Kidney glomerular epithelial cell (primary cell): ENCODE data around the gene DRICH1.
"Not testable (repeated sequence)": the region's sequence is repeated elsewhere in the genome, so short reads cannot be mapped to it uniquely, and the experiment has no call there.

Source experiments
- DNase-seq: peaks from one replicate; lab custom pipeline; 2025; lab: John Stamatoyannopoulos, UW

Gene DRICH1

DNA sequence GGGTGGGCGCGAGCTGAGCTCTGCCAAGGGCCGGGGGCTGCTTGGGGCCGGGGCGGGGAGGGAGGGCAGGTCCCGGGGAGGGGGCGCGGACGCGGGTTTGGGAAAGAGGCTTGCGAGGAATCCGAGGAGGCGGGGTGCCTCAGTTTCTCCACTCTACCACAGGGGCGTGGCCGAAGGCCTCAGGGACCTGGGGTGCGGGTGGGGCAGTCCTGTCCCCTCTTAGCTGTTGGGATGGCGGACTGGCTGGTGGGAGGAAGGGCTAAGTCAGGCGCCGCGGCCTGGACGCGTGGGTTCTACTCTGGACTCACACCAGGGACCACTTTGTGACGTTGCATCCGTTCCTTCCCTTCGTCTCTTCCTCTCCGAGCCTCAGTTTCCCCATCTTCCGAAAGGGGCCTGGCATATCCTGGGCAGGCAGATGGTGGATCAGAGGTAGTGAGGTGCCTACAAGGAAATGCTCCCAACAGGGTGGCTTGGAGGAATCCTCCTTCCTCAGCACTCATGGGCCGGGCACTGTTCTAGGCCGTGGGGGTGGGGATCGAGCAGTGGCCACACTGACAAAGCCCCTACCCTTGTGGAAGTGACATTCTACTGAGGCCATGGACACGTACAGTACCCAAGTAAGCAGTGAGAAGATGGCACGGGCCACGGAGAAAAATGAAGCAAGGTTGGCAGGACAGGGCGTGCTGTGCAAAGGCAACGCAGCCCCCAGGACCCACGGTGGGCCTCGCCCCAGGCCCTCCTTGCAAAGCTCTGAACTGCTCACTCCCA lies 65.2 kb downstream of the DRICH1 start:
- DNase-seq: no peak

DNA sequence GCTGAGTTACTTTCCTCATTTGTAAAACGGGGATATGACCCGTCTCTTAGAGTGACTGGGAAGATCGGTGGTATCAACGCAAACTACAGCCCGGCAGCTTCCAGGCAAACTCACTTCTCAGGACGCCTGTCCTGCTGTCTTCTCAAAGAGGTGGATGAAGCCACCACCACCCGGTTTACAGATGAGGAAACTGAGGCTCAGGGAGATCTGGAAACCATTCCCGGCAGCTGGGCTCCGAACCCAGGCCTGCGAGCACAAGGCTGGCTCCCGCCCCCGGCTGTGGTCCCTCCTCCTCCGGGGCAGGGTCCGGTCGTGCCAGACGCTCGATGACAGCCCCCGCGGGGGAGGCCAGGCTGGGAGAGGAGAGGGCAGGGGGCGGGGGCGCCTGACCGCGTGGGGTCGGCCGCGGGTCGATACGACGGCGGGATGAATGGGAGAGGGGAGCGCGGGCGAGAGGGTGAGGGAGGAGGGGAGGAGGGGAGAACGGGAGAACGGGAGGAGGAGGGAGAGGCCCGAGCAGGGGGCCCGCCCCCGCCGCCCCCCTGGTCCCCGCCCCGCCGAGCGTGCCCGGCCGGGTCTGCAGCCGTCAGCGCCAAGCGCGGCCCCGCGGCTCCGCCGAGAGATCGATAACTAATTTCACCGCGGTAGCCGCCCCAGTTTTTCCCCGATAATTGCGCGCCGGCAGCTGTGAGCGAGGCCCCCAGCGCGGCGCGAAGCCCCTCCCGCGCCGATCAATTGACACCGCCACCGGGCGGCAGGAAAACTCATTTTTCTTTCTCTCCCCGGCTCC lies 66.0 kb downstream of the DRICH1 start:
- DNase-seq: no peak

GRCh38 chr22:23565305-23565914 lies 66.7 kb downstream of the DRICH1 start:
- no peak for DNase-seq

DNA sequence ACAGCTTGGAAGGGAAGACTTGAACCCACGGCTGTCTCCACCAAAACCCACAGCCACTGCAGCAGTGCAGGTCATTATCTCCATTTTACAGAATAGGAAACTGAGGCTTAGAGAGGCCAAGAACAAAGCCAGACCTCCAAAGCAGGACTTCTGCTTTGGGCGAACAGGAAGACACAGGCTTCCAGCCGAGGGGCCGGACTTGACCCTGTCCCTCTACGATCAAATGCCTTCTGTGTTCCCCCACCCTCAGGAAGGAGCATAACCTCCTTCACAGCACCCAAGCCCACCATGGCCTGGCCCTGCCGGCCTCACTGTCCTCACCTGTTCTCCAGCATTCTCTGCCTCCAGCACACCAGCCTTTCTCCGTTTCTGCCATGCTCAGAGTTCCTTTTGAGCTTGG lies 67.8 kb downstream of the DRICH1 start:
- DNase-seq: no peak

GRCh38 chr22:23563111-23563510 lies 69.0 kb downstream of the DRICH1 start:
- DNase-seq: no peak

GRCh38 chr22:23562186-23562585 lies 69.9 kb downstream of the DRICH1 start:
- no peak for DNase-seq

GRCh38 chr22:23561025-23561510 lies 71.1 kb downstream of the DRICH1 start:
- not testable (repeated sequence) for DNase-seq

GRCh38 chr22:23560215-23560614 lies 71.9 kb downstream of the DRICH1 start:
- DNase-seq: not testable (repeated sequence)
